GM12892 (cell line): ENCODE data around the gene KIF16B.

Source experiments
- DNase-seq: peaks from one replicate; pipeline ENCODE4 v3.0.0; 2011; ENCODE audit not compliant: insufficient read length
- FAIRE-seq: peaks from 2 replicates; lab custom pipeline; 2011; peaks lifted over from hg19 to GRCh38; lab: Jason Lieb, UNC
- POLR2A ChIP-seq: IDR thresholded peaks from 2 replicates; pipeline ENCODE4 v1.6.1; 2011; ENCODE audit warnings: low read depth, low read length, control low read depth
- POLR2AphosphoS5 ChIP-seq: IDR thresholded peaks from 2 replicates; pipeline ENCODE4 v1.6.1; 2011; ENCODE audit warnings: low read depth, low read length, control low read depth
- TAF1 ChIP-seq: IDR thresholded peaks from 2 replicates; pipeline ENCODE4 v1.6.1; 2011; ENCODE audit warnings: low read depth, mild to moderate bottlenecking, control low read depth, low read length, borderline replicate concordance

Gene KIF16B

GRCh38 chr20:16479666-16480065 is 93.6 kb downstream of the KIF16B start:
- TF ChIP-seq POLR2AphosphoS5: no peak
- no peak for TF ChIP-seq TAF1
- no peak for TF ChIP-seq POLR2A
- DNase-seq (no peak), FAIRE-seq (no peak)

- FAIRE-seq (no peak), DNase-seq (no peak)
- TF ChIP-seq POLR2A (no peak), POLR2AphosphoS5 (no peak), TAF1 (no peak)
Observed at GRCh38 chr20:16477632-16478031, 95.6 kb downstream of the KIF16B start.

GRCh38 chr20:16476032-16476431 is 97.2 kb downstream of the KIF16B start:
- TF ChIP-seq TAF1: no peak
- no peak for TF ChIP-seq POLR2AphosphoS5
- no peak for TF ChIP-seq POLR2A
- FAIRE-seq: no peak

DNA sequence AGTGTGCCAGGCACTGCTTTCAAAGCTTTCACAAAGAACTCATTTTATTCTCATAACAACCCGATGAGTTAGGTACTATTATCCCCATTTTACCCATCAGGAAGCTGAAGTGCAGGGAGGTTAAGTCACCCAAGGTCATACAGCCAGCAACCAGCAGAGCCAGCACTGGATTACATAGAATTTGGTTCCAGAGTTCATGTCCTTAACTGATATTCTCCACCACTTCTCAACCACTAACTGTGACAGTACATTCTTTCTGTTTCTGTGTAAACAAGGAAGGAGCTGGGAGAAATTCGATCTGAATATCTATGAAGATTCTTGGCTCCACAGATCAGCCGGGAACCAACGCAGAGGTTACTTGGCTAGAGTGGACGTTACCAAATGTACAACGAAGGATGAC is 98.0 kb downstream of the KIF16B start:
- TF ChIP-seq TAF1 (no peak), POLR2AphosphoS5 (no peak), POLR2A (no peak)
- no peak for FAIRE-seq
- DNase-seq: no peak

More at GRCh38 chr20:16476032-16476431, 97.2 kb downstream of the KIF16B start:
- no peak for DNase-seq

DNA sequence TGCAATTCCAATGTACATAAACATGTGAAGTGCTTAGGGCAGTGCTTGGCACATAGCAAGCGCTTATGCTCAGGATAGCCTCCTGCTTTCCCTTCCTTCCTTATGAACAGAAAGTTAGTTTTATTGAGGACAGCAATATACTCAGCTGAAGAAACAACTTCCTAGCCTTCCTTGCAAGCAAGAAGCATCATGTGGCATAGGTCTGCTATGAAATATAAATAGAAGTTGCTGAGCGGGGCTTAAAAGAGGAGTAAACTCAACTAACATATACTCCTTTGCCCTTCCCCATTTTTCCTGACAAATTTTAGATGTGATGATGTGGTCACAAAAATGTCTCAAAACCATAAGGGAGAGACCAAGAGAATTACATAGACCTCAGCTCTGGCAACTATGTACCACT is 98.9 kb downstream of the KIF16B start:
- no peak for FAIRE-seq
- TF ChIP-seq POLR2A (no peak), TAF1 (no peak), POLR2AphosphoS5 (no peak)
- no peak for DNase-seq

GRCh38 chr20:16472045-16472872 is 101.0 kb downstream of the KIF16B start:
- no peak for TF ChIP-seq POLR2A
- no peak for TF ChIP-seq TAF1
- no peak for TF ChIP-seq POLR2AphosphoS5
- no peak for FAIRE-seq
- no peak for DNase-seq

DNA sequence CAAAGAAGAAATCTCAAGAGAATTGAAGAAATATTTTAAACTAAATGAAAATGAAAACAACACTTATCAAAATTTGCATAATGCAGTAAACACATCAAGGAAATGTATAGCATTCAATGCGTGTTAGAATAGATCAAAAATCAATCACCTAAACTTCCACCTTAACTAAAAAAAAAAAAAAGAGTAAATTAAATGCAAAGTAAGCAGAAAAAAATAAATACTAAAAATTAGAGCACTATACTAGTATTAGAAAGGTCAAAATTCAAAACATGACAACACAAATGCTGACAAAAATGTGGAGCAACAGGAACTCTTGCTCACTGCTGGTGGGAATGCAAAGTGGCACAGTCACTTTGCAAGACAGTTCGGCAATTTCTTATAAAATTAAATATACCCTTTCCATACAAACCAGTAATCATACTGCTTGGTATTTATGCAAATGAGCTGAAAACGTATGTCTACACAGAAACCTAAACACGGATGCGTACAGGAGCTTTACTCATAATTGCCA is 103.8 kb downstream of the KIF16B start:
- no peak for FAIRE-seq
- TF ChIP-seq POLR2A: no peak
- no peak for TF ChIP-seq POLR2AphosphoS5
- no peak for TF ChIP-seq TAF1
- no peak for DNase-seq

- TF ChIP-seq POLR2AphosphoS5 (no peak), POLR2A (no peak), TAF1 (no peak)
- DNase-seq: no peak
Observed at GRCh38 chr20:16462711-16463110, 110.5 kb downstream of the KIF16B start.

GRCh38 chr20:16459019-16459700 is 114.1 kb downstream of the KIF16B start:
- FAIRE-seq: no peak
- no peak for DNase-seq
- TF ChIP-seq TAF1 (no peak), POLR2A (no peak), POLR2AphosphoS5 (no peak)

More at GRCh38 chr20:16462711-16463110, 110.5 kb downstream of the KIF16B start:
- no peak for FAIRE-seq

GRCh38 chr20:16457514-16457913 is 115.7 kb downstream of the KIF16B start:
- no peak for TF ChIP-seq TAF1
- TF ChIP-seq POLR2A: no peak
- FAIRE-seq: no peak
- DNase-seq: no peak

GRCh38 chr20:16455324-16455723 is 117.9 kb downstream of the KIF16B start:
- DNase-seq (no peak), FAIRE-seq (no peak)
- TF ChIP-seq POLR2AphosphoS5: no peak
- TF ChIP-seq TAF1: no peak
- TF ChIP-seq POLR2A: no peak
